ENCODE measurements around the gene TCF7.

TCF7 gene

DNA sequence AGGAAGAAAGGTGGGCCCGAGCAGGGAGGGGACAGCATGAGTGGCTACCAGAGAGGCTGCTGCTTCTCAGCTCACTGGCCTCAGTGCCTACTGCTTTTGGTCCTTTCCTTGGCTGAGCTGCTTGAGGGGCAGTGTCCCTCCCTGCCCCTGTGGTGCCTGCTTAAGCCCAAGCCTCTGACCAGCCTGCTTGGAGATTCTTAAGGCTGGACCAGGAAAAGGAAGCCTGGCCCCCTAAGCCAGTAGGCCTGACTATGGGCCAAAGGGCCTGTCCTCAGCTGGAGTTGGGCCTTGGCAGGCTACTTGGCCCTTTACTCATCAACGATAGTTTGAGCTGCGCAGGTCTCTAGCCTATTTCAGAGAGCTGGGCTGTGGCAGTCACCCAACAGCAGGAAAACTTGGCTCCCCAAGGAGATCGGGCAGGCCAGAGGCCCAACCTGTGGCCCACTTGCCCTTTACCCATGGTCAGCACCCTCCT, 24.9 kb downstream of the TCF7 start:
- no peak overlapping the region for H3K27ac ChIP-seq
- TF ChIP-seq, protein P1, sequence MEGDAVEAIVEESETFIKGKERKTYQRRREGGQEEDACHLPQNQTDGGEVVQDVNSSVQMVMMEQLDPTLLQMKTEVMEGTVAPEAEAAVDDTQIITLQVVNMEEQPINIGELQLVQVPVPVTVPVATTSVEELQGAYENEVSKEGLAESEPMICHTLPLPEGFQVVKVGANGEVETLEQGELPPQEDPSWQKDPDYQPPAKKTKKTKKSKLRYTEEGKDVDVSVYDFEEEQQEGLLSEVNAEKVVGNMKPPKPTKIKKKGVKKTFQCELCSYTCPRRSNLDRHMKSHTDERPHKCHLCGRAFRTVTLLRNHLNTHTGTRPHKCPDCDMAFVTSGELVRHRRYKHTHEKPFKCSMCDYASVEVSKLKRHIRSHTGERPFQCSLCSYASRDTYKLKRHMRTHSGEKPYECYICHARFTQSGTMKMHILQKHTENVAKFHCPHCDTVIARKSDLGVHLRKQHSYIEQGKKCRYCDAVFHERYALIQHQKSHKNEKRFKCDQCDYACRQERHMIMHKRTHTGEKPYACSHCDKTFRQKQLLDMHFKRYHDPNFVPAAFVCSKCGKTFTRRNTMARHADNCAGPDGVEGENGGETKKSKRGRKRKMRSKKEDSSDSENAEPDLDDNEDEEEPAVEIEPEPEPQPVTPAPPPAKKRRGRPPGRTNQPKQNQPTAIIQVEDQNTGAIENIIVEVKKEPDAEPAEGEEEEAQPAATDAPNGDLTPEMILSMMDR (conservative IDR thresholded peaks at IDR 0.05): no peak
- TF ChIP-seq ZFX (IDR thresholded peaks at IDR 0.05): no peak

DNA sequence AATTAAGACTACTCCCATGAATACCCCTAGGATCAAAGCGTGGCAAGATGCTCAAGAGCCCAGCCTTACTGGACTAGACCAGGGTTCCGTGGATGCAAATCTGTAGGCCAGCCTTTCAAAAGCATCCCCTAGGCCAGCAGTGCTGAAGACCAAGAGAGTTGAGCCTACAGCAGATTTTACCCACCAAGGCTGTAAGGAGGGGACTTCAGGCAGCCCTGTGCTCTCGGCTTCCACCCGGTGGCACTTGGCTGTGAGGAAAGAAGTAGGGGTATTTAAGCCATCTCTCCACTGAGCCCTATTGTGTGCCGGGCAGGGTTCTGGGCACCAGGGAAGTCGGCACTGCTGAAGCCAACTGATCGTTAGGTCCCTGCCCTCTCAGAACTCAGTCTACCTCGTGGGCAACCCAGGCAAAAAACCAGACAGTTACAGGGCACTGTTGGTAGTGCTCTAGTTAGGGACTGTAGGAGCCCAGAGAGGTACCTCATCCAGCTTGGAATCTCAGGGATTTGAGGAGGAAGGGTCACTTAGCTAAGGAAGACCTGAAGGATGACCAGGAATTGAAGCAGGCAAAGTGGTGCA, 25.5 kb downstream of the TCF7 start:
- H3K27ac ChIP-seq: no peak overlapping the region
- no peak for TF ChIP-seq ZFX (IDR thresholded peaks at IDR 0.05)
- TF ChIP-seq, protein P1 (conservative IDR thresholded peaks at IDR 0.05): no peak

- peak overlapping the region; percentile 40 for H3K27ac ChIP-seq
- TF ChIP-seq, protein P1 (conservative IDR thresholded peaks at IDR 0.05): peak; percentile 89
- TF ChIP-seq ZFX (IDR thresholded peaks at IDR 0.05): no peak
These were observed 26.2 kb downstream of the TCF7 start for GRCh38 chr5:134140530-134141201.

- peak overlapping the region; percentile 40 for H3K27ac ChIP-seq
- TF ChIP-seq ZFX (IDR thresholded peaks at IDR 0.05): no peak
- TF ChIP-seq, protein P1 (conservative IDR thresholded peaks at IDR 0.05): no peak
These were observed 27.0 kb downstream of the TCF7 start for GRCh38 chr5:134141331-134142050.

DNA sequence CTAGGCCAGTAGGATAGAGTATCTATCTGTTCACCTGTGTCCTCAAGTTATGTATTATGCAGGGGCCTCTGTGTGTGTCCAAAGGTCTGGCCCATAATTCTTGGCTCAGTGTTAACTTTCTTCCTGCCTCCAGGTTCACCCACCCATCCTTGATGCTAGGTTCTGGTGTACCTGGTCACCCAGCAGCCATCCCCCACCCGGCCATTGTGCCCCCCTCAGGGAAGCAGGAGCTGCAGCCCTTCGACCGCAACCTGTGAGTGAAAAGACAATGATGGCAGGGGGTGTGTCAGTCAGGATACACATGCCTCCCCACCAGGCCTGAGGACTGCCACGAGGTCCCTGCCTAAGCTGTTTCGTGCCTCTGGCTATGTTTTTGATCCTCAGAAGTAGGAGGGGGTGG, 27.6 kb downstream of the TCF7 start:
- no peak for TF ChIP-seq ZFX (IDR thresholded peaks at IDR 0.05)
- TF ChIP-seq, protein P1 (conservative IDR thresholded peaks at IDR 0.05): no peak
- no peak overlapping the region for H3K27ac ChIP-seq

- no peak overlapping the region for H3K27ac ChIP-seq
- no peak for TF ChIP-seq ZFX (IDR thresholded peaks at IDR 0.05)
- TF ChIP-seq, protein P1 (conservative IDR thresholded peaks at IDR 0.05): no peak
These were observed 28.3 kb downstream of the TCF7 start for GRCh38 chr5:134142806-134143205.

DNA sequence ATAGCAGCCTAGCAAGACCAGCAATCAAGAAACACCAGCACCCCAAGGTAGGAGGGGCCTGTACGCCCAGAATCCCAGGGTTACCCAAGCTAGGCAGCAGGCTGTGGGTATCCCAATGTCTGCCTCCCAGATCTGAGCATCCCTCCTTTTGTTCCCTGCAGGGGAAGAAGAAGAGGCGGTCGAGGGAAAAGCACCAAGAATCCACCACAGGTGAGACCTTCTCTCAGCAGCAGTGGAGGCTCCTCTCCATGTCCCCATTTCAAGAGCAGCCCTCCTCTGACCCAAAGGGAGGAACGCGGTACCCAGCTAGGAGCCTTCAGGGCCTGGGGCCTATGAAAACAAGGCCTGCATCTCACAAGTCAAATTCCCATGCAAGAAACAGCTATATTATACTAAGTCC, 28.9 kb downstream of the TCF7 start:
- H3K27ac ChIP-seq: no peak overlapping the region
- TF ChIP-seq, protein P1 (conservative IDR thresholded peaks at IDR 0.05): no peak
- TF ChIP-seq ZFX (IDR thresholded peaks at IDR 0.05): no peak

Data from C4-2B (cell line).